Motor neuron (in vitro differentiated cells): ENCODE measurements around the gene GGCX. TPM values are rescaled to one million over a fixed set of nuclear protein-coding genes. Genes with fewer than 3 reads are reported as not detected.
"Not testable (repeated sequence)": the region's sequence is repeated elsewhere in the genome, so short reads cannot be mapped to it uniquely, and the experiment has no call there.

Experiments
- ATAC-seq, 8 experiments: fragments of 200-7000 bp; cut with Tn5 transposase; replicated peaks in 6 of 8; 2 replicates each; pipeline ENCODE4 v1.8.0; 2021; ENCODE audit warnings: mild to moderate bottlenecking in 8 of 8, moderate library complexity in 8 of 8
- H3K27ac ChIP-seq, 2 donors: fragments of 250-450 bp; sonication (Bioruptor Pico); 2 replicates each; pipeline ENCODE4 v1.9.0; 2021; ENCODE audit warnings: antibody characterized with exemption in 2 of 2, mild to moderate bottlenecking in 2 of 2, moderate library complexity in 1 of 2
- H3K4me1 ChIP-seq, 2 donors: fragments of 250-450 bp; sonication (Bioruptor Pico); replicated peaks in 1 of 2; 2 replicates each; pipeline ENCODE4 v1.6.1; 2021; ENCODE audit warnings: antibody characterized with exemption in 2 of 2, mild to moderate bottlenecking in 2 of 2, moderate library complexity in 1 of 2
- H3K4me3 ChIP-seq, 5 donors: fragments of 250-450 bp; sonication (Bioruptor Pico); 2 replicates each; pipeline ENCODE4 v1.9.0; 2021; ENCODE audit warnings: antibody characterized with exemption in 5 of 5, mild to moderate bottlenecking in 5 of 5, moderate library complexity in 4 of 5
- WGBS, 10 experiments: fragments of 450-650 bp; shearing (Covaris generic); methylation state at CpG; one replicate each; pipeline ENCODE4 v1.0.0; 2022; 5-methylcytosine and 5-hydroxymethylcytosine counted together
- in situ Hi-C, 9 experiments: fragments of 400-800 bp; cut with MboI; loops; one replicate each; pipeline ENCODE4 v1.15.0; 2021; ENCODE audit warnings: low sequenced_read_pairs in 9 of 9, low pct_unique_long_range_greater_than_20kb in 2 of 9; ENCODE audit not compliant: unreplicated experiment in 9 of 9
- total RNA-seq, 8 experiments: library from RNA; unstranded; fragments of 300-600 nt; gene quantifications; 2 replicates each; pipeline versions ENCODE4 v1.2.3 to v1.2.4, GENCODE V29; 2022

GGCX gene
- total RNA-seq, 8 experiments from 2014 or later = 16.1 to 40.2 (median 26.6) TPM

DNA sequence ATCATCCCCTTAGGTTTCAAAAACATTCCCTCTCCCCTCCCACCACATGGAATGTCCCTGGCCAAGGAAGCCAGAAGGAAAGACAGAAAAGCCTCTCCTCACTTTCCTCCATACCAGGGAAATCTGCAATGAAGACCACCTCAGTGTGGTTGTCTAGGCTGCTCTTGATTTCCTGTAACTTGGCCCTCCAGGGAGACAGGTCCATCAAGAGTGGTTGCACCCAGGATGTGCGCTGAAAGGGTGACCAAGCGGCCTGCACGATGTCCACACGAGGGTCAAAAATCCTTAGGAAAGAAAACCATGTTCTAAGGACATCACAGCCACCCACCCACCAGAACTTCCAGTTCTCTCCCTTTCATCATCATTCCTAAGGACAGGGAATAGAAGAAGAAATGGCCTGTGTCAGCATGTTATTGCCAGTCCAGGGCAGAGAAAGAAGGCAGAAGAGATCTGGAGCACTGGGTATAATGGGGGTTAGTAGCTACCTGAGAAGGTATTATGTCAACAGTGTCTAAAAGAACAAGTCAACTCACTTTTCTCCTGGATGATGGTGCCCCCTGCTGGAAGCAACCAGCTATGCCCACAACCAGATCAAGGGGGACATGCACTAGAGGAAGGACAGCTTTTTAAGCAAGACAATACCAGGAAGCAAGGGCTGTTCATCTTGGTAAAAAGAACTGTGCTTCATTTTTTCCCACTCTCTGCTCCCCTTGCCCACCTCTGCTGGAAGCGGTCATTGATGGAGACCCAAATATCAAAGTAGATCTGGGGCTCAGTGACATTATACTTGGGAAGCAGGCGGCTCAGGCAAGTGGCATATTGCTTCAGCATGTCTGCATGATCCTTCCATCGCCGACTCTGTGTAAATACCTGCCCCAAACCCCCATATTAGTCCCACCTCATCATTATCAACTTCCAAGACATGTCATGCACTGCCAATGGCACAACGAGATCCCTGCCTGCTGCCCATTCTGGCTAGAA is 9.3 kb downstream of the GGCX start:
- Histone ChIP-seq H3K27ac (no peak overlapping the region), H3K4me1 (no peaks in the 10 kb centered on the region), H3K4me3 (no peak overlapping the region)
- ATAC-seq = peak; percentile 27 to 60 (median 48)
- in situ Hi-C loops = loop anchor here in 5 of 9 experiments (5.0 to 10.0 kb wide), 2 partner anchors 127 to 130 kb away; no protein-coding TSS in a partner anchor
- 0 to 100% (median 69%) methylated on average over 1 to 9 of the region's 9 CpGs; no CpG with 5 or more reads in 3 of the 10 experiments for WGBS, 10 experiments

DNA sequence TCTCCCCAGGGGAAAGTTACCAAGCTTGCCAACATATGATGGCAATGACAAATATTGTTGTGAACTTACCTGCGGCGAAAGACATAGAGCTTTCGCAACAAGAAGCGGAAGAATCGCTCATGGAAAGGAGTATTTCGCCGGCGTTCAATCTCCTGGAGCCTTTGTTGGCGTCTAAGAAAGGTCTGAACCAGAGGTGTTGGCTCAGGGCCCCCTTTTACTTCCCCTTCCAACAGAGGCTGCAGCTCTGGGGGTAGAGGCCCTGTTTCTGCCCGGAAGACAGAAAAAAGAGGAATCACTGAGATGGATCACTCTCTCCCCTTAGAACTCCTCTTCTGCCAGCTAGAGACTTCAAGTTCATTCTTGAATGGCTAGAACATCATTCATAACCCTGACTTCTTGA is 10.8 kb downstream of the GGCX start:
- 86 to 100% (median 93%) methylated on average over 1 to 8 of the region's 10 CpGs; no CpG with 5 or more reads in 2 of the 10 experiments for WGBS, 10 experiments
- Histone ChIP-seq H3K27ac (no peak overlapping the region), H3K4me1 (no peaks in the 10 kb centered on the region), H3K4me3 (no peak overlapping the region)
- in situ Hi-C loops = loop anchor here in 5 of 9 experiments (5.0 to 10.0 kb wide), 2 partner anchors 126 to 128 kb away; no protein-coding TSS in a partner anchor
- ATAC-seq = no peak

DNA sequence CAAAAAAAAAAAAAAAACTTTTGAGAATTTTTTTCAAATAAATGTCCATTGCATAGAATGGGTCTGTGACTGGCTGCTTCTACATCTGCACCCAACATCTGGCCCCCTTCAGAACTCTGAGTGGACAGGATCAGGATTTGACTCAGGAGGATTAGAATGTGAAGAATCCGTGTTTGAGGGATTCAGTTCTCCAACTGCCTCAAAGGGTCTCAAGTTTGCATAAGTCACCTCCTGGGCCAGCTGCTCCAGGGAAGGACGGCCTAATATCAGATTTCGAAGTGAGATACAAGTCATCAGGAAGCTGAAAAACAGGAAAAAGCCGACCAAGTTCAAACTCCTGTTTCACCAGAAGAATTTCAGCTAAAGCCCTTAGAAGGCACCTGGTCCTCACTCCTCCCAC is 11.5 kb downstream of the GGCX start:
- in situ Hi-C loops = loop anchor here in 8 of 9 experiments (5.0 to 25.0 kb wide), 3 partner anchors 113 to 128 kb away; no protein-coding TSS in a partner anchor
- Histone ChIP-seq H3K4me3 (no peak overlapping the region), H3K27ac (no peak overlapping the region), H3K4me1 (no peaks in the 10 kb centered on the region)
- peak in 1 of 8 experiments; percentile 1 for ATAC-seq
- WGBS, 10 experiments = 24 to 88% (median 57%) methylated on average over 1 to 4 of the region's 4 CpGs; no CpG with 5 or more reads in 3 of the 10 experiments

DNA sequence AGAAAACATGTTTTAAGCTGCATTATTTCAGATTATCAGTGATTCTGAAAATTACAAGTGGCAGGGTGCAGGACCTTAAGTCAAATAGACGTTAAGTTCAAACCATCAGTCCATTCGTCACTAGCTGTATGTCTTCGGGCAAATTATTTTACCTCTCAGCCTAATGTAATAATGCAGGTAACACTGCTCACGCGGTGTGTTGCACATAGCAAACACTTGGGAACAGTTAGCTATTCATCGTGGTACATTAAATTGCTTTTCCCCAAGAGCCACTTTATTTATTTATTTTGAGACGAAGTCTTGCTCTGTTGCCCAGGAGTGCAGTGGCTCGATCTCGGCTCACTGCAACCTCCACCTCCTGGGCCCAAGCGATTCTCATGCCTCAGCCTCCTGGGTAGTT is 12.2 kb downstream of the GGCX start:
- WGBS, 10 experiments = 62 to 100% (median 89%) methylated on average over 4 to 10 of the region's 10 CpGs; no CpG with 5 or more reads in 1 of the 10 experiments
- ATAC-seq = peak in 1 of 8 experiments; percentile 0
- no peaks in the 10 kb centered on the region for H3K4me1 ChIP-seq
- H3K27ac ChIP-seq = no peak overlapping the region
- H3K4me3 ChIP-seq = no peak overlapping the region
- in situ Hi-C loops = loop anchor here in 3 of 9 experiments (10.0 to 25.0 kb wide), 2 partner anchors 112 to 124 kb away; no protein-coding TSS in a partner anchor

DNA sequence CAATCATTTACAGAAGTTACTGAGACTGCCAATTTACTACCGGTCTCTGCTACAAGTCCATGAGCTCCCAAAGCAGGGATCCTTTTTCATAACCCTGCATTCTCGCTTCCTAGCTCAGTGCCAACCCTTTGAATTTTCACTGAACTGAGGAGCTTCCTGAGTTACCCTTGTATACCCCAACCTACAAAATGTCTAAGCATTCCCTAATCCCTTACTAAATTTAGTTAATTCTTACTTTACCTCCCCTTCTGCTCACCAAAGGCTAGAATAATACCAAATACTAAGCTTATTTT is 12.7 kb downstream of the GGCX start:
- no peak overlapping the region for H3K4me3 ChIP-seq
- in situ Hi-C loops = loop anchor here in 3 of 9 experiments (10.0 to 25.0 kb wide), 2 partner anchors 111 to 124 kb away; no protein-coding TSS in a partner anchor

DNA sequence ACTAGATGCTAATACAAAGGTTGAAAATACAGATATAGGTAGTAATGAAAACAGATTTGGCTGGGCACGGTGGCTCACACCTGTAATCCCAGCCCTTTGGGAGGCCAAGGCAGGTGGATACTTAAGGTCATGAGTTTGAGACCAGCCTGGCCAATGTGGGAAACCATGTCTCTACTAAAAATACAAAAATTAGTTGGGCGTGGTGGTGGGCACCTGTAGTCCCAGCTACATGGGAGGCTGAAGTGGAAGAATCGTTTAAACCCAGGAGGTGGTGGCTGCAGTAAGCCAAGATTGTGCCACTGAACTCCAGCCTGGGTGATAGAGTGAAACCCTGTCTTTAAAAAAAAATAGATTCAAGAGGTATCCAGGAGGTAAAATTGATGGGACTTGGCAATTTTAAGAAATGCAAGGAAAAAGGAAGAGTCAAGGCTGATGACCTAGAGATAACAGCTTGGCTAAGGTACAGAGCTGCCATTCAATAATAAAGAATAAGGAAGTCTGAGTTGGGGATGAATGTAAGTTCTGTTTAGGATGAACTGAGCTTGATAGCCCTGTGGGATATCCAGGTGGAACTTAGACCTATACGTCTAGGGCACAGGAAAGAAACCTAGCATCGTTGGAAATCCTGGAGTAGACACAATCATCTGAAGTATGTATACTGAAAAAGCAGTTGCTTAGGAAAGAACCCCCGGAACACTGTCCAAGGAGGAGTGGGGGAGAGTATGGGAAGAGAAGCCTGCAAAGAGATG is 13.3 kb downstream of the GGCX start:
- no peaks in the 10 kb centered on the region for H3K4me1 ChIP-seq
- no peak overlapping the region for H3K27ac ChIP-seq
- no peak overlapping the region for H3K4me3 ChIP-seq
- in situ Hi-C loops = loop anchor here in 3 of 9 experiments (10.0 to 25.0 kb wide), 2 partner anchors 111 to 123 kb away; no protein-coding TSS in a partner anchor
- peak in 1 of 8 experiments; percentile 6 for ATAC-seq
- 46 to 100% (median 86%) methylated on average over 1 to 6 of the region's 6 CpGs for WGBS, 10 experiments

More for the DNA sequence above, 12.7 kb downstream of the GGCX start:
- WGBS, 10 experiments = 0 to 100% (median 91%) methylated on average over 1 to 2 of the region's 2 CpGs; no CpG with 5 or more reads in 2 of the 10 experiments
- Histone ChIP-seq H3K4me1 (no peaks in the 10 kb centered on the region), H3K27ac (no peak overlapping the region)
- ATAC-seq = no peak

DNA sequence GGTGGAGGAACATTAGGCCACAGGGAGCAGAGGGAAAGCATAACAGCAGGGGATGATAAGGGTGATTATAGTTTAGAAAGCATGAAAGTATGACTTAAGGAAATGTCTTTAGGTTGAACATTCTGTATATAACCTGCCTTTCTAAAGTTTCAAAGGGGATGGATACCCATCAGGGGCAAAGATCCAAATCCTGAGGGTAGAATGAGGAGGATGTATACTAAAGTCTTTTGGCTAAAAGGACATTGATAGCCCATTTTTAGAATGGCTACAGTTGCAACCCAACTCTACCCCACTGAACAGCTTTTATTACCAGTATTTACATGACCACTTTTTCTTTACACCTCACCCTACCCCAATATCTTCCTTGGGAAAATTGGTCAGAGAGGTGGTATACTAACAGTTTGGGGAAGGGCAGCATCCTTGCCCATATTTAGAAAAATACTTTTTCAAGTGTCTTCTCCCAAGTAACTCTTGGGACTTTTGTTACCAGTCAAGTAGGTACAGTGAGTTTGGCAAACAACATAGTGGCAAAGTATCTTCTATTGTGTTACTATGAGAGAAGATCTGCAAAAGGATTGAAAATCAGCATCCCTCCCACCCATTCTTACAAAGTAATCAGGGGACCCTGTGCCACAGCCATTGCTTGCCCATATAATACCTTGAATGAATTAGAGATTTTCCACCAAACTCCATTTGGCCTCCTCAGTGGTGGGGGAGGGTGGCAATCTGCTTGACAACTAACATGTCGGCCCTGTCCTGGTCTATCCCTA is 14.0 kb downstream of the GGCX start:
- no peaks in the 10 kb centered on the region for H3K4me1 ChIP-seq
- ATAC-seq = peak in 3 of 8 experiments; percentile 1 to 5 (median 2)
- no peak overlapping the region for H3K4me3 ChIP-seq
- no peak overlapping the region for H3K27ac ChIP-seq
- in situ Hi-C loops = loop anchor here in 3 of 9 experiments (10.0 to 25.0 kb wide), 2 partner anchors 110 to 122 kb away; no protein-coding TSS in a partner anchor
- 100% methylated on average over 1 of the region's 1 CpG; no CpG with 5 or more reads in 8 of the 10 experiments for WGBS, 10 experiments

DNA sequence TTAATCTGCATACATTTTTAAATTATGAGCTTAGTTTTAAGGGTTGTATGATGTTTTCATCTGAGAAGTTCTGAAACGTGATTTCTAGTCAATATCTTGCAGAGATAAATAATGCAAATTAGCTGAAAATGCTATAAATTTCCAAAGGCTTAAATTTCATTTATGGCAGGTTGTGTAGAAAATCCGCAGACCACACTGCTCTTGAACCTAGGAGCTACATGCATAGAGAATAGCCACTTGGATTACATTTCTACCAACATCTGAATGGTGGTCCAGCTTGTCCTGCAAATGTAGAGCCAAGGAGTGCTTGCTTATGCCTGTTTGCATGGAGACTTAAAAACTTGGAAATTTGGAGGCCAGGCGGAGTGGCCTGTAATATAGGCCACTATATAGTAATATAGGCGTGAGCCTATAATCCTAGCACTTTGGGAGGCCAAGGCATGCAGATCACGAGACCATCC is 15.5 kb downstream of the GGCX start:
- WGBS, 10 experiments = 48 to 95% (median 84%) methylated on average over 1 to 5 of the region's 5 CpGs; no CpG with 5 or more reads in 1 of the 10 experiments
- in situ Hi-C loops = loop anchor here in 3 of 9 experiments (10.0 to 25.0 kb wide), 2 partner anchors 109 to 121 kb away; no protein-coding TSS in a partner anchor
- ATAC-seq = peak in 5 of 8 experiments; percentile 3 to 17 (median 6)
- Histone ChIP-seq H3K4me3 (no peak overlapping the region), H3K4me1 (peaks cover 6 to 9% of the 10 kb centered on the region in 2 donors), H3K27ac (no peak overlapping the region)

DNA sequence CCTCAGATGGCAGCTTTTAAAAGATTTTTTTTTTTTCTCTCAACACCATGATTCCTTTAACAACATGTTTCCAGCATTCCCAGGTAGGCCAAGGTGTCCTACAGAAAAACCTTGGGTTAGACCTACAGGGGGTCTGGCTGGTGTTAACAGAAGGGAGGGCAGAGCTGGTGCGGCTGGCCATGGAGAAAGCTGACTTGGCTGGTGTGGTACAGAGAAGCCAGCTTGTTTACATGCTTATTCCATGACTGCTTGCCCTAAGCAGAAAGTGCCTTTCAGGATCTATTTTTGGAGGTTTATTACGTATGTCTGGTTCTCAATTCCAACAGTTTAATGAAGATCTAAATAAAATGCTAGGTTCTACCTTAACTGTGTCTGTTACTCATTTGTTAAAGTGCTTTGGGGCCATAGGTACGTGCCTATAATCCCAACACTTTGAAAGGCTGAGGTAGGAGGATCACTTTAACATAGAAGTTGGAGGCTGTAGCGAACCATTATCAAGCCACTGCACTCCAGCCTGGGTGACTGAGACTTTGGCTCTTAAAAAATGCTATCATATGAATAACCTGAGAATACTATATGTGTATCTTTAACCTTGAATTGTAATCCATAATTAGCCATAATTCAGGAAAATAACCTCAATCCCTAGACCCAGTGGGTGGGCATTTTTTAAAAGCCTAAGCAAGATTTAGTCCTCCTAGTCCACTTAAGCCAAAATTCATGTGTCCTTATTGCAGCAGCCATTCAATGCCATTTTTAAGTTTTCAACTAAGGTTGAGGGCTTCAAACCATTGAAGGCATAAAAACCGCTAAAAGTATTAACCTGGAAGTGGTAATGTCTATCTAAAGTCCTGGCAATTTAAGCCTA is 16.1 kb downstream of the GGCX start:
- WGBS, 10 experiments = 58 to 100% (median 100%) methylated on average over 1 to 2 of the region's 5 CpGs; no CpG with 5 or more reads in 1 of the 10 experiments
- H3K4me1 ChIP-seq, H3K4me3 ChIP-seq, H3K27ac ChIP-seq: not testable (repeated sequence)
- in situ Hi-C loops = loop anchor here in 3 of 9 experiments (10.0 to 25.0 kb wide), 2 partner anchors 108 to 120 kb away; no protein-coding TSS in a partner anchor
- peak in 1 of 8 experiments; percentile 0 for ATAC-seq

DNA sequence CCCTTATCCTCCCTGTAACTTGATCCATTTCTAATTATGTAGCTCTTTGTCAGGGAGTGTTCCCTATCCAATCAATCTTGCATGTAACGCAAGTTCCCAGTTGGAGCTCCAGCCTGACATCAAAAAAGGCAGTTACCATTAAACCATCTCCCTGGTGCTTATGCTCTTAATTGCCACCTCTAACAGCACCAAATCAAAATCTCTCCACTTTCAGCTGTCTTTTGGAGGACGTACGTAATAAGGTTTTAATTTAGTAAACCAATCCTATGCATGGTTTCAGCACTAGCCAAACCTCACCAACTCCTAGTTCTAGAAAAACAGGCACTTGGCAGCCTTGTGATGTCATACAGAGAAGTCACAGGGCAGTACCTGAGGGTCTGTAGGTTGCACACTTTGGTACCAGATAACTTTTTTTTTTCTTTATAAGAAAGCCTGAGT is 17.0 kb downstream of the GGCX start:
- H3K4me3 ChIP-seq, H3K4me1 ChIP-seq, H3K27ac ChIP-seq: not testable (repeated sequence)
- ATAC-seq = peak in 1 of 8 experiments; percentile 0
- in situ Hi-C loops = loop anchor here in 3 of 9 experiments (10.0 to 25.0 kb wide), 2 partner anchors 107 to 119 kb away; no protein-coding TSS in a partner anchor
- 40 to 100% (median 92%) methylated on average over 1 to 2 of the region's 3 CpGs; no CpG with 5 or more reads in 7 of the 10 experiments for WGBS, 10 experiments

DNA sequence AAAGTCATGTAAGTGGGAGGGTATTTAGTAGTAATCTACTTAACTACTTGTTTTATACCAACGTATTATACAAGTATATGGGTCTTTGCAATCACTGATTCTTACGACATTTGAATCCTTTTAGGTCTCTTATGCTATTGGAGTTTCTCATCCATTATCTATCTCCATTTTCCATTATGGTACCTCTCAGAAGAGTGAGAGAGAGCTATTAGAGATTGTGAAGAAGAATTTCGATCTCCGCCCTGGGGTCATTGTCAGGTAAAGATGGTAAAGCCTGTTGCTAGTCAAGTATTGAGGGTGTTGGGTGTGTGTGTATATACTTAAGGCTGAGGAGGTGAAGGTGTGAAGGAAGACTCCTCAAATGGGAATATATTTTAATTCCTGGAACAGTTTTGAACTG is 18.5 kb downstream of the GGCX start:
- Histone ChIP-seq H3K4me1 (peaks cover 10 to 12% of the 10 kb centered on the region in 2 donors), H3K27ac (no peak overlapping the region), H3K4me3 (no peak overlapping the region)
- WGBS, 10 experiments = 50 to 100% (median 90%) methylated on average over 2 to 4 of the region's 4 CpGs; no CpG with 5 or more reads in 2 of the 10 experiments
- in situ Hi-C loops = loop anchor here in 3 of 9 experiments (10.0 to 25.0 kb wide), 2 partner anchors 105 to 118 kb away; no protein-coding TSS in a partner anchor
- ATAC-seq = no peak
